ENCODE data around the gene SCYGR8.
A peak's percentile ranks its signal among the peaks of the same experiment; 100 is the strongest.

Gene SCYGR8

DNA sequence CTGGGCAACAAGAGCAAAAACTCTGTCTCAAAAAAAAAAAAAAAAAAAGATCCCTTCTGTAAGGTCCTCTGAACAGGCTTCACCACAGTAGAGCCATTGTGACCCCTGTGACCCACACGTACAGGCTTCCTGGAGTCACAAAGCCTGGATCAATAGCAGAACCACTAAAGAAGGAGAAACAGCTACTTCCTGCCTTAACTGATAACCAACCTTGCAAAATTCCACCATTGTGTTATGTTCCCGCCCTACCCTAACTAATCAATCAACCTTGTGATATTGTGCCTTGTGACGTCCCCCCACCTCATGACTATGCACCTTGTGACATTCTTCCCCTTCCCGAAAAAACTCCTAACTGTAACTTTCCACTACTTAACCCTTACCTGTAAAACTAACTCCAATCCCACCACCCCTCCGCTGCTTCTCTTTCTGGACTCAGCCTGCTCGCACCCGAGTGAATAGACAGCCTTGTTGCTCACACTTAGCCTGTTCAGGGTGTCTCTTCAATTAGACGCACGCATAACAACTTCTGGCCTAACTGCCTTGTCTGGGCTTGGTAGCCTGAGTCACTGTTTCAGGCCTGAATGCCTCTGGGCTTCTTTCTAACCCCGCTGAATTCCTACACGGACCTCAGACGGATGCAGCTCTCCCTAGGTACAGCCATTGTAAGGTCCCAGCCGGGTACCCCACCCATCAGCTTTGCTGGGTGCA is 13.9 kb downstream of the SCYGR8 start:
- FAIRE-seq (no peak), DNase-seq (ENCODE audit: insufficient read length, low spot score) (no peak)
- no peak for TF ChIP-seq SPI1 (IDR thresholded peaks at IDR 0.05; ENCODE audit: low read depth, low read length)
- TF ChIP-seq POLR2A (IDR thresholded peaks at IDR 0.05; ENCODE audit: low read depth, low read length) = no peak
- TF ChIP-seq TAF1 (IDR thresholded peaks at IDR 0.05; ENCODE audit: low read depth, low read length) = no peak
- TF ChIP-seq PAX5 (IDR thresholded peaks at IDR 0.05; ENCODE audit: insufficient read depth, low read length, severe bottlenecking) = no peak
- no peak for TF ChIP-seq POU2F2 (IDR thresholded peaks at IDR 0.05; ENCODE audit: low read depth, low read length)
- TF ChIP-seq POLR2AphosphoS5 (IDR thresholded peaks at IDR 0.05; ENCODE audit: low read depth, low read length) = no peak

DNA sequence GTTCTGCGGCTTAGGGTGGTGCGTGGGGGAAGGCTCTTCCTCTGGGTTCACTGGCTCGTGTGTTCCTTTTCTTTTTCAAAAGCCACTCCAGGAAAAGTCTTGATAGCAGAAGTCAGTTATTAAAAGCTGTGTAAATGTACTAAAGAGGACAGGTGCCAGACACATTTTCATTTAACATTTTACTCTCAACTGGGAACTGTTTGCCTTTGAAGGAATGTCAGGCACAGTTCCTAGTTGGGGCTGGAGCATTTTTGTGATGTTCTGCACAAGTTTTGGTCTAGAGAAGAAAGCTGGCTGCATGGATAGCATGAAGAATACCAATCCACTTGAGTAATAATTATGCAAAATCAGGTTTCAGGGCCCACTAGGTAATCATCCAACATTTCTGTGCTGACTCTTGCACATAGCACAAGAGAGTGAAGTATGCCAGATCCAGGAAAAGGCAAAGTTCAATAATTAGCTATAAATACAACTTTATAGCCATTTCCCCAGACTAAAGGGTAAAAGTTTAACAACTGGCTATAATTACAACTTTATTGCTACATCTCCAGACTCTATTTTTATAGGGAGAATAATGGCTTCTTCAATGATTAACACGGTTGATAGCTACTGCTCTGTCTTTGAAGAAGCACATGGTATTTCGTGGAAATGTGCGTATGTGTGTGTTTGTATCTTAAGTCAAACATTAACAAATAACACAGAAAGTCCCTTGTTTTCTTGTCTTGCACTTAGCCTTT is 16.2 kb downstream of the SCYGR8 start:
- TF ChIP-seq TAF1 (IDR thresholded peaks at IDR 0.05; ENCODE audit: low read depth, low read length) = no peak
- no peak for TF ChIP-seq SPI1 (IDR thresholded peaks at IDR 0.05; ENCODE audit: low read depth, low read length)
- TF ChIP-seq PAX5 (IDR thresholded peaks at IDR 0.05; ENCODE audit: insufficient read depth, low read length, severe bottlenecking) = no peak
- no peak for TF ChIP-seq POU2F2 (IDR thresholded peaks at IDR 0.05; ENCODE audit: low read depth, low read length)
- no peak for TF ChIP-seq POLR2AphosphoS5 (IDR thresholded peaks at IDR 0.05; ENCODE audit: low read depth, low read length)
- no peak for TF ChIP-seq POLR2A (IDR thresholded peaks at IDR 0.05; ENCODE audit: low read depth, low read length)
- FAIRE-seq = no peak
- no peak for DNase-seq (ENCODE audit: insufficient read length, low spot score)

DNA sequence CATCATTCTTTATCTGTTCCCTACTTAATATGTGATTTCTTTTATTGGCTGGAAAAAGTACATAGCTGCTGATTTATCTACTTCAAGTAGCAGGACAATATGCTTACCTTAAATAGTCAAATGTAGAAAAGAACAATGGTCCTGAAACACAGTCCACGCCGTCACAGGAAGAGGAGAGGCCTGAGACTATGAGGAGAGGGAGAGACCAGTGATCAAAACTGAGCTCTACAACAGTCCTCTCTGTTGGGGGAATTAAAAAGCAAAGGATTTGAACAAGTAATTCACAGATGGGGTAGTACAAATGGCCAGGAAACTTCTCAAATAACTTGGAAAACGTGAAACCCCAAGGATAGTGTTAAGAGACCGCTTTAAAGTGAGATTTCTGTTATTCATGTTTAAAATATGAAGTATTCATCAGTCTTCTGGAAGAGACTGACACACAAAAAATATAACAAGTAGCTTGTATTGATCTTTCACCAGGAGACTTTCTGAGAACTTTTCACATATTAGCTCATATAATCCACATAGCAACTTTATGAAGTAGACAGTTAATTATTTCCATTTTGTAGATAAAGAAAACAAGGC is 20.2 kb downstream of the SCYGR8 start:
- FAIRE-seq = no peak
- TF ChIP-seq POLR2A (IDR thresholded peaks at IDR 0.05; ENCODE audit: low read depth, low read length) (no peak), SPI1 (IDR thresholded peaks at IDR 0.05; ENCODE audit: low read depth, low read length) (no peak), PAX5 (IDR thresholded peaks at IDR 0.05; ENCODE audit: insufficient read depth, low read length, severe bottlenecking) (no peak), TAF1 (IDR thresholded peaks at IDR 0.05; ENCODE audit: low read depth, low read length) (no peak), POU2F2 (IDR thresholded peaks at IDR 0.05; ENCODE audit: low read depth, low read length) (no peak), POLR2AphosphoS5 (IDR thresholded peaks at IDR 0.05; ENCODE audit: low read depth, low read length) (no peak)

DNA sequence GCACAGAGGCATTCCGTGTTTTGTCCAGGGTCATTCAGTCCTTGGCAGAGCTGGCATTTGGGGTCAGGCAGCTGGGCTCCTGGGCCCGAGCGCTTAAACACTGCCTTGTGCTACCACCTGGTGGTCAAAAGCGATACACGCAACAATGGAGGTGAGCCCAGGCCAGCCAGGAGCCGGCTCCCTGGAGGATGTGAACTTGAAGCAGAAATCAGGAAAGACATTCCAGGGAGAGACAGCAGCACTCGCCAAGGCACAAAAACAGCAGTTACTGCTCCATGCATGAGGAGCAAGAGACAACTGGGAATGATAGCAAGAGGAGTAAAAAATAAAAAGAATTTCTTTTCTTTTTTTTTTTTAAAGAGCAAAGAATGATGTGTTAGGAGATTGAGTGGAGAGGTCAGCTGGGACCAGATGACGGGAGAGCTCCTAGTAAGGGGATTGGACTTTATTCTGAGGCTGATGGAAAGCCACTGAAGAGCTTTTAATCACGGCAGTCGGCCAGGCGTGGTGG is 20.7 kb downstream of the SCYGR8 start:
- FAIRE-seq (peak; percentile 78), DNase-seq (ENCODE audit: insufficient read length, low spot score) (peak; percentile 71)
- TF ChIP-seq POLR2AphosphoS5 (IDR thresholded peaks at IDR 0.05; ENCODE audit: low read depth, low read length) (no peak), TAF1 (IDR thresholded peaks at IDR 0.05; ENCODE audit: low read depth, low read length) (no peak), SPI1 (IDR thresholded peaks at IDR 0.05; ENCODE audit: low read depth, low read length) (no peak), PAX5 (IDR thresholded peaks at IDR 0.05; ENCODE audit: insufficient read depth, low read length, severe bottlenecking) (no peak), POU2F2 (IDR thresholded peaks at IDR 0.05; ENCODE audit: low read depth, low read length) (no peak), POLR2A (IDR thresholded peaks at IDR 0.05; ENCODE audit: low read depth, low read length) (no peak)

More for the DNA sequence above, 20.2 kb downstream of the SCYGR8 start:
- no peak for DNase-seq (ENCODE audit: insufficient read length, low spot score)

DNA sequence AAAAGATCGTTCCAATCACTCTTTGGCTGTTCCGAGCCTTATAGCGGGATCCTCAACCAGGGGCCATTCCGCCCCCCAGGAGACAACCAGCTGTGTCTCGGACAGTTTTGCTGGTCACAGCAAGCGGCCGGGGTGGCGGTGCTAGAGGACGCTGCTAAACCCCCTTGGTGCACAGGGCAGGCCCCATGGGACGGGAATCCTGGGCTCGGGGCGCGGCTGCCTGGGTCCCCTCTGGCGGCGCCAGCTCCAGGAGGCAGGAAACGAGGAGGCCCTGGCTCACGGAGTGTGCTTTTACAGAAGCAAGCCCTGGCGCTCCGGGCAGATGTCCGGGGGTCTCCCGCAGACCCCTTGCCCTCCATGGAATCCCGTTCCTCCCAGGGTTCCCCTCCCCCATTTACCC is 22.1 kb downstream of the SCYGR8 start:
- DNase-seq (ENCODE audit: insufficient read length, low spot score) (no peak), FAIRE-seq (no peak)
- TF ChIP-seq POLR2A (IDR thresholded peaks at IDR 0.05; ENCODE audit: low read depth, low read length) = no peak
- TF ChIP-seq POLR2AphosphoS5 (IDR thresholded peaks at IDR 0.05; ENCODE audit: low read depth, low read length) = no peak
- TF ChIP-seq SPI1 (IDR thresholded peaks at IDR 0.05; ENCODE audit: low read depth, low read length) = no peak
- TF ChIP-seq POU2F2 (IDR thresholded peaks at IDR 0.05; ENCODE audit: low read depth, low read length) = no peak
- no peak for TF ChIP-seq TAF1 (IDR thresholded peaks at IDR 0.05; ENCODE audit: low read depth, low read length)
- no peak for TF ChIP-seq PAX5 (IDR thresholded peaks at IDR 0.05; ENCODE audit: insufficient read depth, low read length, severe bottlenecking)

DNA sequence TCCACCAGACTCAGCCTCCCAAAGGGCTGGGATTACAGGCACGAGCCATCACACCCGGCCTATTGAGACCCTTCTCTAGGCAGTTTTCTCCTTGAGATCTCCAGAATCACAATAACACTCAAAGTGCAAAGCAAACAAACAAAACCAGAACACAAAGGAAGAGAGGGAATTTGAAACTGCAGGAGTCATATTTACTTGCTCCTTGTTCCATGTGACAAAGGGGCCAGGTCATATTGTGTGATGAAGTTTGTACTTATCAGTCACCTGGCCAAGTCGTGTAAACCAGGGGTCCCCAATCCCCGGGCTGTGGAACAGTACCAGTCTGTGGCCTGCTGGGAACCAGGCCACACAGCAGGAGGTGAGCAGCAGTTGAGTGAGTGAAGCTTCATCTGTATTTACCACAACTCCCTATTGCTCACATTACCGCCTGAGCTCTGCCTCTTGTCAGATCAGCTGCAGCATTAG is 26.5 kb downstream of the SCYGR8 start:
- no peak for FAIRE-seq
- TF ChIP-seq POLR2A (IDR thresholded peaks at IDR 0.05; ENCODE audit: low read depth, low read length) = no peak
- TF ChIP-seq POLR2AphosphoS5 (IDR thresholded peaks at IDR 0.05; ENCODE audit: low read depth, low read length) = no peak
- no peak for DNase-seq (ENCODE audit: insufficient read length, low spot score)

DNA sequence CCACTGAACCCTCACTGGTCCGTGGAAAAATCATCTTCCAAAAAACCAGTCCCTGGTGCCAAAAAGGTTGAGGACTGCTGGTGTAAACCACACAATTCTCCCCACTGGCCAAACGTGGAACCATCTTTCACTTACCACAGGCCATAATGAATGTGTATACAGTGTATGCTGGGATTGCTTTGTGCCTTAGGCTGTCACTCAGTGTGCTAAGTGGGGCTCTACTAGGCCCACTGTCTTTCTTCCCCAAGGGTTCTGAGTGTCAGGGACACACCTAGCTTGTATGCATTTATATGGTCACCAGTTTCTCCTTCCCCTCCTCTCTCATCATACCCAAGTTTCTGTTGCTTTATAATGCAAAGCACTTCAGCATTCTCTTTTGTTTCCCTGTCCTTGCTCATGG is 27.2 kb downstream of the SCYGR8 start:
- no peak for DNase-seq (ENCODE audit: insufficient read length, low spot score)
- no peak for FAIRE-seq
- no peak for TF ChIP-seq TAF1 (IDR thresholded peaks at IDR 0.05; ENCODE audit: low read depth, low read length)
- TF ChIP-seq PAX5 (IDR thresholded peaks at IDR 0.05; ENCODE audit: insufficient read depth, low read length, severe bottlenecking) = no peak
- no peak for TF ChIP-seq POU2F2 (IDR thresholded peaks at IDR 0.05; ENCODE audit: low read depth, low read length)
- no peak for TF ChIP-seq POLR2AphosphoS5 (IDR thresholded peaks at IDR 0.05; ENCODE audit: low read depth, low read length)
- no peak for TF ChIP-seq POLR2A (IDR thresholded peaks at IDR 0.05; ENCODE audit: low read depth, low read length)
- TF ChIP-seq SPI1 (IDR thresholded peaks at IDR 0.05; ENCODE audit: low read depth, low read length) = no peak

DNA sequence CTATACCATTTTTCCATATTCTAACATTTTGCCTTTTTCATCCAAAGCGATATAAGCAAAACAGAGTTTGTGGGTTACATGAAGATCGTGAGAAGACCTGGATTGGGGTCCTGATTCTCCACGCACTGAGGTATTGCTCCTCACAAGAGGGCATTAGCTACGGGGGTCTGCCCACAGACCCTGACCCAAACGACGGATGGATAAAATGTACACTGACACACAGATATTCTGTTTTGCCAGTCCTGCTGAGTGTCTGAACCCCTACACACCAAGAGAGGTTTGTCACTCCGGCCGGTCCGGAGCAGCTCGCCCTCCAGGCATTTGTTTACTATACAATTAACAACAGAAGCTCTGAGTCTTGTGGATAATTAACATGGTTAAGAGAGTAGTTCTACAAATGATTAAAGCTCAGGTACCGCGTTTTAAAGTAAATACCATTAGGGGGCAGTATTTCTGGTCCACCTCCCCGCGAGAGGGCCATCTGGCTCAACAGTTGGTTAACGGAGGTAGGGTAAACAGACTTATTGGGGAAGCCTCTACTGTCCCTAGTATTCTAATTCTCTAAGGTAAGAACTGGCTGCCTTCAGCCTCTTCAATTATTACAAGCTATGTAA is 28.4 kb downstream of the SCYGR8 start:
- DNase-seq (ENCODE audit: insufficient read length, low spot score) = no peak
- TF ChIP-seq TAF1 (IDR thresholded peaks at IDR 0.05; ENCODE audit: low read depth, low read length) = no peak
- no peak for TF ChIP-seq PAX5 (IDR thresholded peaks at IDR 0.05; ENCODE audit: insufficient read depth, low read length, severe bottlenecking)
- TF ChIP-seq SPI1 (IDR thresholded peaks at IDR 0.05; ENCODE audit: low read depth, low read length) = no peak
- FAIRE-seq = peak; percentile 48
